DOHH2 (cell line): ENCODE measurements around the gene RNF14.

Source experiments
- H3F3A ChIP-seq: fragments of 200-600 bp; sonication (generic), shearing (Covaris generic); 2 replicates; pipeline ENCODE4 v1.6.0; 2016; ENCODE audit warnings: antibody characterized with exemption, mild to moderate bottlenecking; ENCODE audit not compliant: control insufficient read depth, insufficient read depth
- H3K27ac ChIP-seq: fragments of 200-600 bp; sonication (generic); 2 replicates; pipeline ENCODE4 v1.5.1; 2014; ENCODE audit warnings: low read depth, mild to moderate bottlenecking, low read length, moderate library complexity
- H3K27me3 ChIP-seq: fragments of 200-600 bp; sonication (generic); 2 replicates; pipeline ENCODE4 v1.6.1; 2014; ENCODE audit warnings: mild to moderate bottlenecking, low read length, mixed read lengths; ENCODE audit not compliant: control insufficient read depth
- H3K36me3 ChIP-seq: fragments of 200-600 bp; sonication (generic); 2 replicates; pipeline ENCODE4 v1.6.1; 2014; ENCODE audit warnings: mild to moderate bottlenecking, low read length, moderate library complexity, mixed read lengths; ENCODE audit not compliant: control insufficient read depth
- H3K4me1 ChIP-seq: fragments of 200-600 bp; sonication (generic); 2 replicates; pipeline ENCODE4 v1.6.1; 2014; ENCODE audit warnings: mild to moderate bottlenecking, low read length, mixed read lengths; ENCODE audit not compliant: control insufficient read depth
- H3K4me2 ChIP-seq: fragments of 200-600 bp; sonication (generic); 2 replicates; pipeline ENCODE4 v1.6.0; 2014; ENCODE audit warnings: mild to moderate bottlenecking, low read length, moderate library complexity
- H3K4me3 ChIP-seq: fragments of 200-600 bp; sonication (generic); 2 replicates; pipeline ENCODE4 v1.5.1; 2014; ENCODE audit warnings: mild to moderate bottlenecking, low read length, mixed read lengths
- H3K79me2 ChIP-seq: fragments of 200-600 bp; sonication (generic); 2 replicates; pipeline ENCODE4 v1.6.1; 2014; ENCODE audit warnings: mild to moderate bottlenecking, low read length, mixed read lengths; ENCODE audit not compliant: control insufficient read depth
- H3K9me2 ChIP-seq: fragments of 200-600 bp; sonication (generic); replicated peaks from 2 replicates; pipeline ENCODE4 v1.6.1; 2014; ENCODE audit warnings: mild to moderate bottlenecking, low read length, mixed read lengths; ENCODE audit not compliant: control insufficient read depth
- H3K9me3 ChIP-seq: fragments of 200-600 bp; sonication (generic); 2 replicates; pipeline ENCODE4 v1.6.1; 2014; ENCODE audit warnings: antibody characterized with exemption, low read length, mixed read lengths; ENCODE audit not compliant: control insufficient read depth, insufficient read depth
- H4K20me1 ChIP-seq: fragments of 200-600 bp; sonication (generic); 2 replicates; pipeline ENCODE4 v1.6.0; 2014; ENCODE audit warnings: low read depth, mild to moderate bottlenecking, antibody characterized with exemption, low read length, moderate library complexity; ENCODE audit not compliant: control insufficient read depth, insufficient read depth
- EZH2phosphoT487 ChIP-seq: fragments of 200-600 bp; sonication (generic); IDR thresholded peaks from 2 replicates; pipeline ENCODE4 v1.6.1; 2017; ENCODE audit warnings: borderline replicate concordance, mild to moderate bottlenecking, antibody characterized with exemption, low read length, moderate library complexity, mixed read lengths
- TF ChIP-seq, protein P1 (sequence below): fragments of 200-600 bp; sonication (generic); IDR thresholded peaks from one replicate; pipeline ENCODE4 v1.5.1; 2014; ENCODE audit warnings: antibody characterized with exemption, mild to moderate bottlenecking, low read depth, low read length; ENCODE audit not compliant: poor library complexity, severe bottlenecking

Gene RNF14

DNA sequence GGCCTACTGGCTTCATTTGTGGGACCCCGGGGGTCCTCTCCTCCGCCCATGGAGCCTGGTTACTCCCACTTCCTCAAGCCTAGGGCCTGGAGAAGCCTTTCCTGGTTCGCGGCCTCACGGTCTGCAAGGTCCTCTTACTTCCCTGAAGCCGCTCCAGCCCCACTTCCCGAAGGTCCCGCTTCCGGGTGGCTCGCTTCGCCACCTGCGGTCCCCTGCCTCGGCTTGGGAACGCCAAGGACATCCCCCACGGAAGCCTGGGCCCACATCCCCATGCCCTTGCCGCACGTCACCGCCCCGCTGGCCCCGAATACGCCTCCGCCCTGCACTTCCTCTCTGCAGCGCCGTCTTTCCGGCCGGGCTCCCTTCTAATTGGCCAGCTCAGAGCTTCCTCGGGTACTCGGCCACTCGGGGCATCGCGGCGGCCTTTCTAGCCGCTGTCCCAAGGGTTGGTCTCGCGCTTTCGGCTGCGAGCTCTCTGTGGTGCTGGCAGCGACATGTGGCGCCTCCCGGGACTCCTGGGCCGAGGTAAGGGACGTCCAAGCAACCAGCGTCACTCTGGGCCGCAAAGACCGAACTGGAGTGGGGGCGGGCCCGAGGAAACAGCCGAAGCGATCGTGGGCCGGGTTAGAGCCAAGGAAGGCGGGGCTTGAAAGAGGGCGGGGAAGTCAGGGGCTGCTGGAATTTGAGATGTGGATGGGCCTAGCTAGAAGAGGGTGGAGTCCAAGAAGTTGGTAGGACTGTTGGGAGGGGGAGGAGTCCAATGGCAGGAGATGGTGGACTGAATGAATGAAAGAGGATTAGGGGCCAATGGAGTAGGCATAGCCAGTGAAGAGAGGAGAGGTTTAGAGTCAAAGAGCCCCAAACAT lies 45.2 kb upstream of the RNF14 start, which contains the start of gene DELE1:
DELE1 (plus strand) TSS at position 424 of the 866 bp plus-strand sequence; CDS start at position 495, 71 bp downstream.
- TF ChIP-seq, protein P1, sequence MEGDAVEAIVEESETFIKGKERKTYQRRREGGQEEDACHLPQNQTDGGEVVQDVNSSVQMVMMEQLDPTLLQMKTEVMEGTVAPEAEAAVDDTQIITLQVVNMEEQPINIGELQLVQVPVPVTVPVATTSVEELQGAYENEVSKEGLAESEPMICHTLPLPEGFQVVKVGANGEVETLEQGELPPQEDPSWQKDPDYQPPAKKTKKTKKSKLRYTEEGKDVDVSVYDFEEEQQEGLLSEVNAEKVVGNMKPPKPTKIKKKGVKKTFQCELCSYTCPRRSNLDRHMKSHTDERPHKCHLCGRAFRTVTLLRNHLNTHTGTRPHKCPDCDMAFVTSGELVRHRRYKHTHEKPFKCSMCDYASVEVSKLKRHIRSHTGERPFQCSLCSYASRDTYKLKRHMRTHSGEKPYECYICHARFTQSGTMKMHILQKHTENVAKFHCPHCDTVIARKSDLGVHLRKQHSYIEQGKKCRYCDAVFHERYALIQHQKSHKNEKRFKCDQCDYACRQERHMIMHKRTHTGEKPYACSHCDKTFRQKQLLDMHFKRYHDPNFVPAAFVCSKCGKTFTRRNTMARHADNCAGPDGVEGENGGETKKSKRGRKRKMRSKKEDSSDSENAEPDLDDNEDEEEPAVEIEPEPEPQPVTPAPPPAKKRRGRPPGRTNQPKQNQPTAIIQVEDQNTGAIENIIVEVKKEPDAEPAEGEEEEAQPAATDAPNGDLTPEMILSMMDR = no peak
- no peak for TF ChIP-seq EZH2phosphoT487
- Histone ChIP-seq H3K27me3 (no peaks in the 10 kb centered on the region), H3K9me2 (no peaks in the 10 kb centered on the region), H3K36me3 (peaks cover 32% of the 10 kb centered on the region), H3K4me3 (peak within 1 kb of the TSS; percentile 93), H3K27ac (peak within 1 kb of the TSS; percentile 76), H3K4me1 (peaks cover 14% of the 10 kb centered on the region), H4K20me1 (no peaks in the 10 kb centered on the region), H3K4me2 (peak within 1 kb of the TSS; percentile 97), H3K9me3 (no peaks in the 10 kb centered on the region), H3F3A (peaks cover 5% of the 10 kb centered on the region; the same call in 1 of the 2 replicates), H3K79me2 (peaks cover 18% of the 10 kb centered on the region)

DNA sequence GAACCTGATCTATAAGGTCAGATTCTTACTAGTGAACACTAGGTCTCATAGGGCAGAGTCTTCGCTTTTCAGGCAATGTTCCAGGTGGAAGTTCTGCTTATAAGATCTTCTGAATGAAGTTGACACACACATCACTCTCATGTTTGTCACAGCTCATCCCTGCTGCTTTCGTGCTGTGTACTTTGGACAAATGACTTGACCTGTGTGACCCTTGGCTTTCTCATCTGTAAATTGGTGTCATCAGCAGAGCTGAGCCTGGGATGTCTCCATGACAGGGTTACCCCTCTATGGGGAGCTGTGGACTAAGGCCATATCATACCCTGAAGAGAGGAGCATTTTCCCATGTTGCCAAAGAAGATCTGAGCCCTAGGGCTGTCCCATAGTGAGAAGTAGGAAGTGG lies 42.5 kb upstream of the RNF14 start:
- no peak overlapping the region for H3K27ac ChIP-seq
- peaks cover 57% of the 10 kb centered on the region for H3K36me3 ChIP-seq
- H3K9me3 ChIP-seq = no peaks in the 10 kb centered on the region
- TF ChIP-seq EZH2phosphoT487 = no peak
- TF ChIP-seq, protein P1 = no peak
- H3K27me3 ChIP-seq = no peaks in the 10 kb centered on the region
- H3K4me3 ChIP-seq = no peak overlapping the region
- H3K79me2 ChIP-seq = peaks cover 18% of the 10 kb centered on the region
- no peak overlapping the region for H3K4me2 ChIP-seq
- H3K4me1 ChIP-seq = peaks cover 14% of the 10 kb centered on the region
- H4K20me1 ChIP-seq = no peaks in the 10 kb centered on the region
- H3K9me2 ChIP-seq = no peaks in the 10 kb centered on the region
- peaks cover 5% of the 10 kb centered on the region; the same call in 1 of the 2 replicates for H3F3A ChIP-seq

DNA sequence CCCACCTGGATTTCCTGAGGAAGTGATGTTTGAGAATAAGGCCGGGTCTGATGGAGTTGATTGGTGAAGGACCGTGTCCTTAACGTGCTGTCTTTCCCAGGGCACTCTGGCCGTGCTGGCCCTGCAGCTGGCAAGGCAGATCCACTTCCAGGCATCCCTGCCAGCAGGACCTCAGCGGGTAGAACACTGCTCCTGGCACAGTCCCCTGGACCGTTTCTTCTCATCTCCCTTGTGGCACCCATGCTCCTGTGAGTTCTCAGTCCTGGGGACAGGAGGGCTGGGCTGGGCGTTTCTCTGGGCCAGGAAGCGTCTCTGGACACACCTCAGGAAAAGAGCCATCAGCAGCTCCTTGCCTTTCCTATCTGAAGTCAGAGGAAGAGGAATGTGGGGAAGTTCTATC lies 40.9 kb upstream of the RNF14 start:
- no peaks in the 10 kb centered on the region for H4K20me1 ChIP-seq
- H3K36me3 ChIP-seq = peaks cover 67% of the 10 kb centered on the region
- no peaks in the 10 kb centered on the region for H3K9me3 ChIP-seq
- no peaks in the 10 kb centered on the region for H3K9me2 ChIP-seq
- TF ChIP-seq, protein P1 = no peak
- no peak for TF ChIP-seq EZH2phosphoT487
- no peak overlapping the region for H3K27ac ChIP-seq
- peaks cover 7% of the 10 kb centered on the region for H3K4me1 ChIP-seq
- H3K4me2 ChIP-seq = no peak overlapping the region
- H3K79me2 ChIP-seq = peaks cover 14% of the 10 kb centered on the region
- no peaks in the 10 kb centered on the region for H3K27me3 ChIP-seq
- no peak overlapping the region for H3K4me3 ChIP-seq
- no peaks in the 10 kb centered on the region for H3F3A ChIP-seq
